ENCODE measurements around the gene GOT2.

DNA sequence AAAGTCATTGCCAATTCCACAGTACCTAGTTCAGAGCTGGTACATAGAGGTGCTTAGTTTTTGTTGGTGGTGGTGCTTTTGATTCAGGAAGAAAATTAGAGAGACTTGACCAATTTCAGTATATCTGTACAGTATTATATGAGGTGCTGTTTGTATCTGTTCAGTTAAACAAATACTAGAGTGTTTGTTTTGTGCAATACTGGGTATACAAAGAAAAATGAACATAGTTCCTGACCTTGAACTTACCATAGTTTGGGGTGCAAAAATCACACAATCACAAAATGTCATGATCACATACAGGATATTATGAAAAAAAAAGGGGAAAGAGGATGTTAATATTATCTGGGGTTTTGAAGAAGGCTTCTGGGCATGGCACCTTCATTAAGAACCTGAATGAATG is 39.8 kb upstream of the GOT2 start:
- no peak for TF ChIP-seq POLR2A (IDR thresholded peaks at IDR 0.05)
- TF ChIP-seq CTCF (IDR thresholded peaks at IDR 0.05) = no peak

Measured in lower leg skin (tissue), 3 donors.